GM23338 (cell line): ENCODE measurements around the gene ANG. TPM values are rescaled to one million over a fixed set of nuclear protein-coding genes. Genes with fewer than 3 reads are reported as not detected.

ENCODE experiments used
- ATAC-seq: fragments of 200-7000 bp; cut with Tn5 transposase; 3 replicates; pipeline ENCODE4 v1.9.1; 2020
- DNase-seq: peaks from one replicate; pipeline ENCODE4 v3.0.0-alpha.2; 2015; ENCODE audit warnings: low spot score
- H2AFZ ChIP-seq: fragments of 200-600 bp; sonication (generic); 2 replicates; pipeline ENCODE4 v1.8.0; 2016; ENCODE audit warnings: antibody characterized with exemption, mild to moderate bottlenecking, moderate library complexity
- H3F3A ChIP-seq: fragments of 200-600 bp; sonication (generic); replicated peaks from 2 replicates; pipeline ENCODE4 v1.8.0; 2017; ENCODE audit warnings: antibody characterized with exemption, mixed run types, low read depth
- H3K27ac ChIP-seq: fragments of 200-600 bp; sonication (generic); 2 replicates; pipeline ENCODE4 v1.6.1; 2016; ENCODE audit warnings: low read depth
- H3K27me3 ChIP-seq: fragments of 200-600 bp; sonication (generic); 2 replicates; pipeline ENCODE4 v1.8.0; 2016; ENCODE audit warnings: mild to moderate bottlenecking, mixed run types, moderate library complexity; ENCODE audit not compliant: insufficient read depth
- H3K36me3 ChIP-seq: fragments of 200-600 bp; sonication (generic); 2 replicates; pipeline ENCODE4 v1.8.0; 2016; ENCODE audit warnings: mild to moderate bottlenecking; ENCODE audit not compliant: insufficient read depth
- H3K4me1 ChIP-seq: fragments of 200-600 bp; sonication (generic); 2 replicates; pipeline ENCODE4 v1.8.0; 2016; ENCODE audit warnings: mild to moderate bottlenecking, moderate library complexity; ENCODE audit not compliant: insufficient read depth
- H3K4me2 ChIP-seq: fragments of 200-600 bp; sonication (generic); 2 replicates; pipeline ENCODE4 v1.7.1; 2017; ENCODE audit warnings: mixed run types
- H3K4me3 ChIP-seq: fragments of 200-600 bp; sonication (generic); 2 replicates; pipeline ENCODE4 v1.6.1; 2016; ENCODE audit warnings: mixed run types
- H3K79me2 ChIP-seq: fragments of 200-600 bp; sonication (generic); replicated peaks from 2 replicates; pipeline ENCODE4 v1.8.0; 2017; ENCODE audit warnings: mild to moderate bottlenecking; ENCODE audit not compliant: insufficient read depth
- H3K9me2 ChIP-seq: fragments of 200-600 bp; sonication (generic); 2 replicates; pipeline ENCODE4 v1.8.0; 2017; ENCODE audit not compliant: insufficient read depth
- H4K20me1 ChIP-seq: fragments of 200-600 bp; sonication (generic); replicated peaks from 2 replicates; pipeline ENCODE4 v1.8.0; 2017; ENCODE audit warnings: mild to moderate bottlenecking; ENCODE audit not compliant: insufficient read depth
- H3K27ac Mint-ChIP-seq: 2 replicates; pipeline ENCODE4 v1.8.0; 2020; ENCODE audit warnings: inconsistent platforms, mild to moderate bottlenecking, moderate library complexity, mixed read lengths
- H3K27me3 Mint-ChIP-seq: 3 replicates; pipeline ENCODE4 v1.8.0; 2022; ENCODE audit warnings: low read depth, mild to moderate bottlenecking, moderate library complexity, mixed read lengths, inconsistent platforms; ENCODE audit not compliant: insufficient read depth, poor library complexity
- H3K36me3 Mint-ChIP-seq: 3 replicates; pipeline ENCODE4 v1.8.0; 2021; ENCODE audit warnings: low read depth, mild to moderate bottlenecking, inconsistent platforms, moderate library complexity, mixed read lengths
- H3K4me1 Mint-ChIP-seq: 3 replicates; pipeline ENCODE4 v1.8.0; 2020; ENCODE audit warnings: mild to moderate bottlenecking, inconsistent platforms, mixed read lengths
- H3K4me3 Mint-ChIP-seq: 3 replicates; pipeline ENCODE4 v1.8.0; 2021; ENCODE audit warnings: moderate library complexity, mild to moderate bottlenecking, inconsistent platforms, mixed read lengths
- H3K9me3 Mint-ChIP-seq: 3 replicates; pipeline ENCODE4 v1.8.0; 2020; ENCODE audit warnings: moderate library complexity, mild to moderate bottlenecking, inconsistent platforms, mixed read lengths
- CREB1 ChIP-seq: fragments of 250-450 bp; sonication (Bioruptor Pico); IDR thresholded peaks from 2 replicates; pipeline ENCODE4 v1.5.0; 2020; ENCODE audit warnings: low read depth, mild to moderate bottlenecking, moderate library complexity
- CTCF ChIP-seq, 2 experiments: fragments of 200-600 bp in 1 of 2; sonication (generic) in 1 of 2; conservative IDR thresholded peaks; 2 replicates each; pipeline versions ENCODE4 v1.5.1 to v1.6.1; 2016 to 2017; ENCODE audit warnings: antibody characterized with exemption in 2 of 2, low read depth in 2 of 2, mild to moderate bottlenecking in 2 of 2, moderate library complexity in 1 of 2
- ETS1 ChIP-seq: IDR thresholded peaks from 2 replicates; pipeline ENCODE4 v1.6.1; 2016; ENCODE audit warnings: antibody characterized with exemption
- EZH2 ChIP-seq: fragments of 200-600 bp; sonication (generic); IDR thresholded peaks from one replicate; pipeline ENCODE4 v1.8.0; 2017; ENCODE audit warnings: antibody characterized with exemption, mild to moderate bottlenecking, low read depth; ENCODE audit not compliant: unreplicated experiment
- EZH2phosphoT487 ChIP-seq: fragments of 200-600 bp; sonication (generic); IDR thresholded peaks from one replicate; pipeline ENCODE4 v1.8.1; 2018; ENCODE audit warnings: antibody characterized with exemption; ENCODE audit not compliant: unreplicated experiment
- JUNB ChIP-seq: IDR thresholded peaks from one replicate; pipeline ENCODE4 v1.6.1; 2016; ENCODE audit warnings: antibody characterized with exemption; ENCODE audit not compliant: unreplicated experiment
- NANOG ChIP-seq: IDR thresholded peaks from 2 replicates; pipeline ENCODE4 v1.6.1; 2016; ENCODE audit warnings: antibody characterized with exemption, borderline replicate concordance
- POLR2AphosphoS5 ChIP-seq: IDR thresholded peaks from 2 replicates; pipeline ENCODE4 v1.6.1; 2016; ENCODE audit warnings: antibody characterized with exemption, low read depth
- REST ChIP-seq: IDR thresholded peaks from one replicate; pipeline ENCODE4 v1.6.1; 2018; ENCODE audit warnings: antibody characterized with exemption; ENCODE audit not compliant: unreplicated experiment
- ZNF114 ChIP-seq: fragments of 250-450 bp; sonication (Bioruptor Pico); IDR thresholded peaks from 2 replicates; pipeline ENCODE4 v1.5.0; 2020; ENCODE audit warnings: mild to moderate bottlenecking, moderate library complexity
- ZNF331 ChIP-seq: fragments of 250-450 bp; sonication (Bioruptor Pico); IDR thresholded peaks from 2 replicates; pipeline ENCODE4 v1.5.0; 2020; ENCODE audit warnings: low read depth, mild to moderate bottlenecking, moderate library complexity
- polyA plus RNA-seq: library from polyadenylated mRNA; unstranded; fragments of >200 nt; fragmentation: Nextera tagmentation; extraction: Ambion mirVana; gene quantifications from 2 replicates; pipeline ENCODE4 v1.2.1, GENCODE V29; 2016
- total RNA-seq: library from RNA; depleted of rRNA; stranded (reverse); fragments of >200 nt; shearing (Covaris generic); gene quantifications from 2 replicates; pipeline ENCODE4 v1.2.3, GENCODE V29; 2014

ANG gene
- total and polyA plus RNA-seq, 2 experiments from 2014 or later, result 2.3 to 3.7 TPM

- Histone ChIP-seq H3K4me3 (peak overlapping the region; percentile 92), H3K79me2 (no peaks in the 10 kb centered on the region), H3K4me1 (peaks cover 9% of the 10 kb centered on the region), H3K27ac (no peak overlapping the region), H4K20me1 (no peaks in the 10 kb centered on the region), H3K36me3 (no peaks in the 10 kb centered on the region), H3K9me2 (no peaks in the 10 kb centered on the region), H3K4me2 (peak overlapping the region; percentile 80), H3K27me3 (no peaks in the 10 kb centered on the region), H2AFZ (peak overlapping the region; percentile 84), H3F3A (peaks cover 3% of the 10 kb centered on the region; the same call in 1 of the 2 replicates)
- Mint-ChIP-seq H3K9me3 (no peaks in the 10 kb centered on the region), H3K36me3 (no peaks in the 10 kb centered on the region; the same call in 2 of the 3 replicates), H3K4me1 (peaks cover 18% of the 10 kb centered on the region), H3K4me3 (no peak overlapping the region), H3K27me3 (peaks cover 13% of the 10 kb centered on the region), H3K27ac (no peak overlapping the region)
- no peak for DNase-seq
- peak; percentile 9 for ATAC-seq
- no peak for TF ChIP-seq JUNB
- no peak for TF ChIP-seq ETS1
- TF ChIP-seq EZH2, result no peak
These were observed 7.7 kb upstream of the ANG start for GRCh38 chr14:20680843-20681347.

GRCh38 chr14:20681348-20682126 is 7.0 kb upstream of the ANG start:
- H3K27ac Mint-ChIP-seq, result peak overlapping the region; percentile 91
- Histone ChIP-seq H3K9me2 (no peaks in the 10 kb centered on the region), H4K20me1 (no peaks in the 10 kb centered on the region), H3K36me3 (no peaks in the 10 kb centered on the region), H3K4me2 (peak overlapping the region; percentile 80), H3K27me3 (no peaks in the 10 kb centered on the region), H3K4me1 (peaks cover 9% of the 10 kb centered on the region), H3F3A (peaks cover 3% of the 10 kb centered on the region; the same call in 1 of the 2 replicates), H2AFZ (peak overlapping the region; percentile 87), H3K79me2 (no peaks in the 10 kb centered on the region), H3K4me3 (peak overlapping the region; percentile 92), H3K27ac (peak overlapping the region; percentile 82; the same call in 1 of the 2 replicates)
- no peak overlapping the region for H3K4me3 Mint-ChIP-seq
- no peaks in the 10 kb centered on the region; the same call in 2 of the 3 replicates for H3K36me3 Mint-ChIP-seq
- peak; percentile 92 for DNase-seq
- peaks cover 13% of the 10 kb centered on the region for H3K27me3 Mint-ChIP-seq
- peaks cover 17% of the 10 kb centered on the region for H3K4me1 Mint-ChIP-seq
- no peaks in the 10 kb centered on the region for H3K9me3 Mint-ChIP-seq
- ATAC-seq, result peak; percentile 8
- no peak for TF ChIP-seq REST
- no peak for TF ChIP-seq NANOG
- TF ChIP-seq EZH2, result no peak
- TF ChIP-seq EZH2phosphoT487, result no peak
- TF ChIP-seq CTCF (conservative IDR thresholded peaks at IDR 0.05; ENCODE audit: low read depth in 2 of 2), result no peak
- no peak for TF ChIP-seq CREB1 (CRISPR knock-in tag)
- no peak for TF ChIP-seq ZNF331
- no peak for TF ChIP-seq ETS1
- TF ChIP-seq ZNF114, result no peak
- TF ChIP-seq JUNB, result no peak
- TF ChIP-seq POLR2AphosphoS5, result no peak
